Dendritic cell treated with granulocyte-macrophage colony-stimulating factor and Interleukin-4, amounts not matched to agents 40 ng/mL and 50 ng/mL, for 4 days (primary cell): ENCODE data around the gene MISP3.
"Not testable (repeated sequence)": the region's sequence is repeated elsewhere in the genome, so short reads cannot be mapped to it uniquely, and the experiment has no call there.

ENCODE experiments used
- H3K27ac Mint-ChIP-seq: one replicate; pipeline ENCODE4 v1.8.0; 2022; ENCODE audit warnings: mild to moderate bottlenecking, mixed read lengths
- H3K27me3 Mint-ChIP-seq: one replicate; pipeline ENCODE4 v1.8.0; 2022; ENCODE audit warnings: mild to moderate bottlenecking, mixed read lengths
- H3K36me3 Mint-ChIP-seq: one replicate; pipeline ENCODE4 v1.8.0; 2022; ENCODE audit warnings: low read depth, mixed read lengths
- H3K4me1 Mint-ChIP-seq: one replicate; pipeline ENCODE4 v1.8.0; 2022; ENCODE audit warnings: low read depth, mixed read lengths
- H3K4me3 Mint-ChIP-seq: one replicate; pipeline ENCODE4 v1.8.0; 2022; ENCODE audit warnings: mild to moderate bottlenecking, moderate library complexity, mixed read lengths
- H3K9me3 Mint-ChIP-seq: one replicate; pipeline ENCODE4 v1.8.0; 2022; ENCODE audit warnings: mixed read lengths
- intact Hi-C: fragments of 100-400 bp; cut with micrococcal nuclease; formaldehyde crosslinking; loops from one replicate; pipeline ENCODE4 v1.15.0; 2022

Gene MISP3

DNA sequence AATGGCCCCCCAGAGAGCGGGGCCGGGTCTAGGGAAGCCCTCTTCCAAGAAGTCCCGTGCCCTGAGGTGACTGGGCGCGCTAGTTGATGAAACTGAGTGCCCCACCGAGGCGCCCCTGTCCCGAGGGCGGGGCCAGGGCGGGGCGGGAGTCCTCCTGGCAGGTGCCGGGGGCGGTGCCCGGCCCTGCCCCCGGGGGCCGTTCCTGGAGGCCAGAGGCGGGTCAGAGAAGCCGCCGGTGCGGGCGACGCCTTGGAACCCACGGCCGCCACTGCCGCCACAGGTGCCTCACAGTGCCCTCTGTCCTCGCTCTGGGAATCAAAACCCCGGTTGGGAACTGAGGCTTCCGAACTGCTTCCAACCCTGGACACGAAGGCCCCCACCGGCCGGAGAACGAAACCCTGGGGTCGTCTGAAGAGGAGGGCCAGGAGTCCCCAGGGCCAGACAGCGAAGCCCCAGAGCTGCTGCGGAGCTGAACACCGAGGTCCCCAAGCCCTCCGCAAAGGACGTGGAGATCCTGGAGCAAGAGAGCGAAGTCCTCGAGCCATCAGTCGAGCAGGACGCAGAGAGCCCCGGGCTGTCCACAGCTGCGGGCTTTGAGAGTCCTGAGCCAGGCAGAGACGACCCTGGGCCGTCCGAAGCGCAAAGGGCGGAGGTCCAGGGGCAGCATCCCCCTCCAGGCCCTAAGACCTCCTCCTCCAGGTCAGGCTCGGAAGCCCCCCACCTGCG is at the start of gene MISP3:
TSS of gene MISP3 (plus strand) at position 252 of the 726 bp plus-strand sequence. CDS start 524 bp downstream, outside the sequence.
- intact Hi-C loops = loop anchor here (2.0 to 5.0 kb wide), 2 partner anchors 64 to 190 kb away; partner anchors contain the start of gene ASF1B
- Mint-ChIP-seq H3K9me3 (no peaks in the 10 kb centered on the region), H3K27ac (peak within 1 kb of the TSS; percentile 93), H3K4me1 (peaks cover 42% of the 10 kb centered on the region), H3K4me3 (peak within 1 kb of the TSS; percentile 100), H3K36me3 (peaks cover 17% of the 10 kb centered on the region), H3K27me3 (peaks cover 36% of the 10 kb centered on the region)

DNA sequence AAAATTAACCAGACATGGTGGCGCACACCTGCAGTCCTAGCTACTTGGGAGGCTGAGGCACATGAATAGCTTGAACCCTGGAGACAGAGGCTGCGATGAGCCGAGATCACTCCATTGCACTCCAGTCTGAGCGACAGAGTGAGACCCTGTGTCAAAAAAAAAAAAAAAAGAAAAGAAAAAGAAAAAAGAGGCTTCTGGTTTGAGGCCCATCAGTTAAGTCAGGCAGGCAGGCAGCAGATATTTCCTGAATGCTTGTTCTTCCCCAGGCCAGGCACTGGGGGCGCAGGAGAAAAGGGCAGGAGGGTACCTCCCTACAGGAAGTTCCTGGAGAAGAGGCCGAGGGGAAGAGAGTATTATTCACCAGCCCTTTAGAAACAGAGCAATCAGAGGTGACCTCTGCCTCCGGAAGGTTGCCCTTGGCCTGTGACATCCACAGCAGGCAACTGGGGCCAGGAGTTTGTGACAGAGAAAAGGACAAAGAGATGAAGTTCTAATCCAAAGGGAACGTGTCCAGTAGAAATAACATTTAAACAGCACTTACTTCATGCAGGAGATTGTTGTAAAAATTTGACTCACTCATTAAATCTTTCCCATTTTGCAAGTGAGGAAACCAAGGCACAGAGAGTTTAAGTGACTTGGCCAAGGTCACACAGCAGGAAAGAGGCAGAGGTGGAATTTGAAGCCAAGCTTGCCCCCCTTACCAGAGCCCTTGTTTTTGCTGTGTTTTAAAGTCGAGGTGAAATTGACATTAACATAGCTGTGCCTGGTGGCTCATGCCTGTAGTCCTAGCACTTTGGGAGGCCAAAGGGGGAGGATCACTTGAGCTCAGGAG is 49.0 kb upstream of the MISP3 start:
- intact Hi-C loops = loop anchor here (2.0 kb wide), 1 partner anchor 17 kb away; the partner anchor contains the start of gene RFX1
- H3K9me3 Mint-ChIP-seq = no peaks in the 10 kb centered on the region
- peaks cover 36% of the 10 kb centered on the region for H3K4me1 Mint-ChIP-seq
- no peak overlapping the region for H3K4me3 Mint-ChIP-seq
- peak overlapping the region; percentile 93 for H3K27ac Mint-ChIP-seq
- no peaks in the 10 kb centered on the region for H3K36me3 Mint-ChIP-seq
- H3K27me3 Mint-ChIP-seq = no peaks in the 10 kb centered on the region

DNA sequence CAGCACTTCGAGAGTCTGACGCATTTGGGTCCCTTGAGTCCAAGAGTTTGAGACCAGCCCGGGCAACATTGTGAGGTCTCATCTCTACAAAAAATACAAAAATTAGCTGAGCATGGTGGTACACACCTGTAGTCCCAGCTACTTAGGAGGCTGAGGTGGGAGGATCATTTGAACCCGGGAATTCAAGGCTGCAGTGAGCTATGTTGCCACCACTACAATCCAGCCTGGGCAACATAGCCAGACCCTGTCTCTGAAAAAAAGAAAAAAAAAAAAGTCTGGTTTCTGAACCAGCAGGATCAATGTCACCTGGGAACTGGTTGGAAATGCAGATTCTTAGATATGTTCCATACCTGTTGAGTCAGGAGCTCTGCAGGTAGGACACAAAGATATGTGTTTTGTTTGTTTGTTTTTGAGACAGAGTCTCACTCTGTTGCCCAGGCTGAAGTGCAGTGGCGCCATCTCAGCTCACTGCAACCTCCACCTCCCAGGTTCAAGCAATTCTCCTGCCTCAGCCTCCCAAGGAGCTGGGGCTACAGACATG is 45.9 kb upstream of the MISP3 start:
- peaks cover 47% of the 10 kb centered on the region for H3K4me1 Mint-ChIP-seq
- H3K4me3 Mint-ChIP-seq = not testable (repeated sequence)

DNA sequence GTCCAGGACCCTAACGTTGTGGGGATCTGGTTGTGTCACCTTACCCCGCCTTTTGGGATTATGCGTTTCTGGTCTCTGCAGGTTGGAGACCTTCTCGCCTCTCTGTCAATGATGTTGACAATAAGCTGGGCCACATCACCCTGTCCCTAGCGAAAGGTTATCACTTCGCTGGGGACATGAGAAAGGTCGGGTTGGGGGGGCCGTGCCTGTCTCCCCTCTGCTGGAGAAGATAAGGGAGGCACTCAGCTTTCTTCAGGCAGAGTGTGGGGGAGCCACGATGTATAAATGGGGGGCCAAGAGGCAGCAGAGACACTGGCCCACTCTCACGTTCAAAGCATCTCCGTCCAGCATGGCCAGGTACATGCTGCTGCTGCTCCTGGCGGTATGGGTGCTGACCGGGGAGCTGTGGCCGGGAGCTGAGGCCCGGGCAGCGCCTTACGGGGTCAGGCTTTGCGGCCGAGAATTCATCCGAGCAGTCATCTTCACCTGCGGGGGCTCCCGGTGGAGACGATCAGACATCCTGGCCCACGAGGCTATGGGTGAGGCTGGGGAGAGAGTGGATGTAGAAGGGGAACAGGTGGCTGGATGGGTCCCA is 44.6 kb upstream of the MISP3 start, which contains the start of gene RLN3:
TSS of gene RLN3 (plus strand) at position 293 of the 595 bp plus-strand sequence. CDS start at position 350, 57 bp downstream.
- H3K9me3 Mint-ChIP-seq = no peaks in the 10 kb centered on the region
- peaks cover 20% of the 10 kb centered on the region for H3K36me3 Mint-ChIP-seq
- peaks cover 50% of the 10 kb centered on the region for H3K4me1 Mint-ChIP-seq
- no peaks in the 10 kb centered on the region for H3K27me3 Mint-ChIP-seq
- intact Hi-C loops = no loop called here
- peak within 1 kb of the TSS; percentile 91 for H3K27ac Mint-ChIP-seq
- H3K4me3 Mint-ChIP-seq = no peak within 1 kb of the TSS

More for the DNA sequence above, 45.9 kb upstream of the MISP3 start:
- intact Hi-C loops, H3K27me3 Mint-ChIP-seq, H3K9me3 Mint-ChIP-seq, H3K36me3 Mint-ChIP-seq: not testable (repeated sequence)
- peak overlapping the region; percentile 93 for H3K27ac Mint-ChIP-seq

DNA sequence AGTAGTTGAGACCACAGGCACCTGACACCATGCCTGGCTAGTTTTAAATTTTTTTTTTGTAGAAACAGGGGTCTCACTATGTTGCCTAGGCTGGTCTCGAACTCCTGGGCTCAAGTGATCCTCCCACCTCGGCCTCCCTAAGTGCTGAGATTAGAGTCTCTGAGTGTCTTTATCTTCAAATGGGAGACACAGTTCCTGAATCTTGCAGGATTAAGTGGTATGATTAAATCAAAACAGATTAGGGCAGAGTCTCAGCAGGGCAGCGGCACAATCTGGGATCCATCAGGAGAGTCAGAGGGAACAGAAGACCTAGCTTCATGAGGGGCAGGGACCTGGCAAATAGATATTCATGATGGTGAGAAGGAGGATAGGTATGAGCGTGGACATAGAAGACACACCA is 43.7 kb upstream of the MISP3 start:
- H3K4me1 Mint-ChIP-seq = peaks cover 44% of the 10 kb centered on the region
- H3K9me3 Mint-ChIP-seq = no peaks in the 10 kb centered on the region
- peaks cover 26% of the 10 kb centered on the region for H3K36me3 Mint-ChIP-seq
- intact Hi-C loops = no loop called here
- no peak overlapping the region for H3K4me3 Mint-ChIP-seq
- no peaks in the 10 kb centered on the region for H3K27me3 Mint-ChIP-seq
- peak overlapping the region; percentile 91 for H3K27ac Mint-ChIP-seq

DNA sequence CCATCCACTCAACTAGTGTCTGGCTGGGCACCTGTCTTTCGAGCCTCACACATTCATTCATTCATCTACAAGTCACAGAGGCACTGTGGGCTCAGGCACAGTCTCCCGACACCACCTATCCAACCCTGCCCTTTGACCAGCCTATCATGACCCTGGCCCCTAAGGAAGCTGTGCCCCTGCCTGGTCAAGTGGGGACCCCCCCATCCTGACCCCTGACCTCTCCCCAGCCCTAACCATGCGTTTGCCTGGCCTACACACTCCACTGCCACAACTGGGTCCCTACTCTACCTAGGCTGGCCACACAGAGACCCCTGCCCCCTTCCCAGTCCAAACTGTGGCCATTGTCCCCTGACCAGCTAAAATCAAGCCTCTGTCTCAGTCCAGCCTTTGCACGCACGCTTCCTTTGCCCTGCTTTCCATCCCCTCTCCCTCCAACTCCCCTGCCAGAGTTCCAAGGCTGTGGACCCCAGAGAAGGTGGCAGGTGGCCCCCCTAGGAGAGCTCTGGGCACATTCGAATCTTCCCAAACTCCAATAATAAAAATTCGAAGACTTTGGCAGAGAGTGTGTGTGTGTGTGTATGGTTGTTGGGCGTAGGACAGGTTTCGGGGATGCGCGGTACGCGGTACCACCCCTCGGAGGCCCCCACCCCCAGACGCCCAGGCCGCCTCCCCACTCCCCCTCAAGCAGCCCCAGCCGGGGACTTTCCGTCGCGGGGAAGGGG is 41.4 kb upstream of the MISP3 start:
- peaks cover 48% of the 10 kb centered on the region for H3K4me1 Mint-ChIP-seq
- peaks cover 46% of the 10 kb centered on the region for H3K36me3 Mint-ChIP-seq
- peak overlapping the region; percentile 90 for H3K4me3 Mint-ChIP-seq
- intact Hi-C loops = loop anchor here (5.0 kb wide), 2 partner anchors 44 to 79 kb away; partner anchors contain the start of gene DCAF15
- no peaks in the 10 kb centered on the region for H3K27me3 Mint-ChIP-seq
- H3K27ac Mint-ChIP-seq = peak overlapping the region; percentile 91
- no peaks in the 10 kb centered on the region for H3K9me3 Mint-ChIP-seq

DNA sequence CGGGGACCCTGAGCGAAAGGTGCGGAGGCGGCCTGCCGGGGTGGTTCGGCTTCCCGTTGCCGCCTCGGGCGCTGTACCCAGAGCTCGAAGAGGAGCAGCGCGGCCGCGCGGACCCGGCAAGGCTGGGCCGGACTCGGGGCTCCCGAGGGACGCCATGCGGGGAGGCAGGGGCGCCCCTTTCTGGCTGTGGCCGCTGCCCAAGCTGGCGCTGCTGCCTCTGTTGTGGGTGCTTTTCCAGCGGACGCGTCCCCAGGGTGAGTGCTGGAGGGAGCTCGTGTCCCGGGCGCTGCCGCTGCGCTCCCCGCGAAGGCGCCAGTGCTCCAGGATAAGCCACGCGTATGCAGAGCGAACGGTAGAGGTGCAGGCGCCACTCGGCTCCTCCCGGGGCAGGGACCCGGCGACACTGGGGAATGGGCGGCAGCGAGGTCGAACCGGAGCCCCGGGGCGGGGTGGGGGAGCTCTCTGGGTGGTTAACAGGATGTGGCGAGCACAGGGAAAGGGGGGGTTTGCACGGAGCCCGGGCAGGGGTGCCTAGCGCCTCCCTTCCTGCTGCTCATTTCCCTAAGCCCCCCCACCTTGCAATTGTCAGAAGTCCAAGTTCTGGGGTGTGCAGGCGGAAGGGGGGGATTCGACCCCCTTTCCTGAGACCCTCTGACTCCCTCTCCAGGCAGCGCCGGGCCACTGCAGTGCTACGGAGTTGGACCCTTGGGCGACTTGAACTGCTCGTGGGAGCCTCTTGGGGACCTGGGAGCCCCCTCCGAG is 40.7 kb upstream of the MISP3 start, which contains the start of gene IL27RA:
TSS of gene IL27RA (plus strand) at position 44 of the 762 bp plus-strand sequence. CDS start at position 155, 111 bp downstream.
- H3K27me3 Mint-ChIP-seq = no peaks in the 10 kb centered on the region
- H3K4me1 Mint-ChIP-seq = peaks cover 50% of the 10 kb centered on the region
- peaks cover 53% of the 10 kb centered on the region for H3K36me3 Mint-ChIP-seq
- intact Hi-C loops = loop anchor here (5.0 kb wide), 2 partner anchors 45 to 80 kb away; partner anchors contain the start of gene DCAF15
- peak within 1 kb of the TSS; percentile 91 for H3K27ac Mint-ChIP-seq
- H3K4me3 Mint-ChIP-seq = peak within 1 kb of the TSS; percentile 90
- H3K9me3 Mint-ChIP-seq = no peaks in the 10 kb centered on the region

DNA sequence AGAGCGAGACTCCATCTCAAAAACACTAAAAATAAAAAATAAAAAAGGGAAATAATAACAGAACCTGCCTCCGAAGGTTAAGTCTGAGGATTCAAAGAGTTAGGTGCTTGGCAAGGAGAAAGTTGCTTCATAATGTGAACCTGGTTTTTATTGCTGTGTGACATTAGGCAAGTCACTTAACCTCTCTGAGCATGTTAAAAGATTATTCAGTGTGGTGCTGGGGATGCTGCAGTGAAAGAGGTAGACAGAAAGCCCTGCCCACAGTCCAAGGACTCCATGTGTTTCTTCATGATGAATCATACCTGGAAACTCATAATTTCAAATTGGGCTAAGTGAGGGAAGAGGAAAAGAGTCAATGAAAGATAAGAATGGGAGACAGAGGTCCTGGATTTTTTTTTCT is 38.6 kb upstream of the MISP3 start:
- H3K36me3 Mint-ChIP-seq = peaks cover 74% of the 10 kb centered on the region
- no peaks in the 10 kb centered on the region for H3K27me3 Mint-ChIP-seq
- H3K4me3 Mint-ChIP-seq = no peak overlapping the region
- H3K4me1 Mint-ChIP-seq = peaks cover 45% of the 10 kb centered on the region
- intact Hi-C loops = loop anchor here (5.0 kb wide), 2 partner anchors 47 to 82 kb away; partner anchors contain the start of gene DCAF15
- peak overlapping the region; percentile 13 for H3K27ac Mint-ChIP-seq
- H3K9me3 Mint-ChIP-seq = no peaks in the 10 kb centered on the region

DNA sequence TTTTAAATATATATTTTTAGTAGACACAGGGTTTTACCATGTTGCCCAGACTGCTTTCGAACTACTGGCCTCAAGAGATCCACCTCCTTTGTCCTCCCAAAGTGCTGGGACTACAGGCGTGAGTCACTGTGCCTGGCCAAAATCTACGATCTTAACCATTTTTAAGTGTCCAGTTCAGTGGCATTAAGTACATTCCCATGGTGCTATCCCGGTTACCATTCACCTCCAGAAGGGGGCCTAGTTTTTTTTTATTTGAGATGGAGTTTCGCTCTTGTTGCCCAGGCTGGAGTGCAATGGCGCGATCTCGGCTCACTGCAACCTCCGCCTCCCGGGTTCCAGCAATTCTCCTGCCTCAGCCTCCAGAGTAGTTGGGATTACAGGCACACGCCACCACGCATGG is 37.4 kb upstream of the MISP3 start:
- H3K27me3 Mint-ChIP-seq, H3K27ac Mint-ChIP-seq, intact Hi-C loops, H3K9me3 Mint-ChIP-seq, H3K4me3 Mint-ChIP-seq: not testable (repeated sequence)
- Mint-ChIP-seq H3K4me1 (peaks cover 48% of the 10 kb centered on the region), H3K36me3 (peaks cover 86% of the 10 kb centered on the region)

DNA sequence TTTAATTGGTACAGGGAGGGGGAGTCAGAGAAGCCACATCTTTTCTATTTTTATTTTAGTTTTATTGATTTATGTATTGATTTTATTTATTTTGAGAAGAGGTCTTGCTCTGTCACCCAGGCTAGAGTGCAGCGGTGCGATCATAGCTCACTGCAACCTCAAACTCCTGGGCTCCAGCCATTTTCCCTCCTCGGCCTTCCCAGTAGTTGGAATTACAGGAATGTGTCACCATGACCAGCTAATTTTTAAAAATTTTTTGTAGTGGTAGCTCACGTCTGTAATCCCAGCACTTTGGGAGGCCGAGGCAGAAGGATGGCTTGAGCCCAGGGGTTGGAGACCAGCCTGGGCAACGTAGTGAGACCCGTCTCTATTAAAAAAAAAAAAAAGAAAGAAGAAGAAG is 36.9 kb upstream of the MISP3 start:
- Mint-ChIP-seq H3K27me3 (no peaks in the 10 kb centered on the region), H3K36me3 (peaks cover 92% of the 10 kb centered on the region), H3K9me3 (no peaks in the 10 kb centered on the region), H3K27ac (no peak overlapping the region), H3K4me3 (no peak overlapping the region), H3K4me1 (peaks cover 45% of the 10 kb centered on the region)
- intact Hi-C loops = no loop called here

DNA sequence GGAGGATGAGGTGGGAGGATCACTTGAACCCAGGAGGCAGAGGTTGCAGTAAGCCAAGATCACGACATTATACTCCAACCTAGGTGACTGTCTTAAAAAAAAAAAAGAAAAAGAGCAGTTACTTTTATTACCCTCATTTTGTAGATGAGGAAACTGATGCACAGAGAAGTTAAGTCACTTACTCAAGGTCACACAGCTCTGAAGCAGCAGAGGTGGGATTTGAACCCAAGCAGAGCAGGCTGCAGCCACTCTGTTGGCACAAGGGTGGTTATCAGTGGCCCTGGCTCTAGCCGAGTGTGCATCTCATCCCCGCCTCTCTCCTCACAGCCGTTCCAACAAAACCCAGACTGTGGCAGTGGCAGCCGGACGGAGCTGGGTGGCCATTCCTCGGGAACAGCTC is 33.4 kb upstream of the MISP3 start:
- Mint-ChIP-seq H3K4me3 (no peak overlapping the region), H3K27me3 (no peaks in the 10 kb centered on the region), H3K9me3 (no peaks in the 10 kb centered on the region), H3K36me3 (peaks cover 93% of the 10 kb centered on the region), H3K27ac (no peak overlapping the region), H3K4me1 (peaks cover 35% of the 10 kb centered on the region)
- intact Hi-C loops = no loop called here
